GM23338 (cell line): ENCODE measurements around the gene CHRNA4.

ENCODE experiments used
- CREB1 ChIP-seq: fragments of 250-450 bp; sonication (Bioruptor Pico); IDR thresholded peaks from 2 replicates; pipeline ENCODE4 v1.5.0; 2020; ENCODE audit warnings: low read depth, mild to moderate bottlenecking, moderate library complexity
- CTCF ChIP-seq, 2 experiments: fragments of 200-600 bp in 1 of 2; sonication (generic) in 1 of 2; conservative IDR thresholded peaks; 2 replicates each; pipeline versions ENCODE4 v1.5.1 to v1.6.1; 2016 to 2017; ENCODE audit warnings: antibody characterized with exemption in 2 of 2, low read depth in 2 of 2, mild to moderate bottlenecking in 2 of 2, moderate library complexity in 1 of 2
- ETS1 ChIP-seq: IDR thresholded peaks from 2 replicates; pipeline ENCODE4 v1.6.1; 2016; ENCODE audit warnings: antibody characterized with exemption
- EZH2 ChIP-seq: fragments of 200-600 bp; sonication (generic); IDR thresholded peaks from one replicate; pipeline ENCODE4 v1.8.0; 2017; ENCODE audit warnings: antibody characterized with exemption, mild to moderate bottlenecking, low read depth; ENCODE audit not compliant: unreplicated experiment
- EZH2phosphoT487 ChIP-seq: fragments of 200-600 bp; sonication (generic); IDR thresholded peaks from one replicate; pipeline ENCODE4 v1.8.1; 2018; ENCODE audit warnings: antibody characterized with exemption; ENCODE audit not compliant: unreplicated experiment
- JUNB ChIP-seq: IDR thresholded peaks from one replicate; pipeline ENCODE4 v1.6.1; 2016; ENCODE audit warnings: antibody characterized with exemption; ENCODE audit not compliant: unreplicated experiment
- REST ChIP-seq: IDR thresholded peaks from one replicate; pipeline ENCODE4 v1.6.1; 2018; ENCODE audit warnings: antibody characterized with exemption; ENCODE audit not compliant: unreplicated experiment

GRCh38 chr20:63409834-63410435 lies 48.8 kb upstream of the CHRNA4 start:
- no peak for TF ChIP-seq CTCF (conservative IDR thresholded peaks at IDR 0.05; ENCODE audit: low read depth in 2 of 2)
- no peak for TF ChIP-seq EZH2
- TF ChIP-seq REST, result no peak
- TF ChIP-seq ETS1, result no peak; the same call in 1 of the 2 replicates
- TF ChIP-seq CREB1 (CRISPR knock-in tag), result no peak
- no peak for TF ChIP-seq JUNB
- TF ChIP-seq EZH2phosphoT487, result no peak
